ENCODE measurements around the gene RXFP4.
A peak's percentile ranks its signal among the peaks of the same experiment; 100 is the strongest.
"Not testable (repeated sequence)": the region's sequence is repeated elsewhere in the genome, so short reads cannot be mapped to it uniquely, and the experiment has no call there.

RXFP4 gene, protein sequence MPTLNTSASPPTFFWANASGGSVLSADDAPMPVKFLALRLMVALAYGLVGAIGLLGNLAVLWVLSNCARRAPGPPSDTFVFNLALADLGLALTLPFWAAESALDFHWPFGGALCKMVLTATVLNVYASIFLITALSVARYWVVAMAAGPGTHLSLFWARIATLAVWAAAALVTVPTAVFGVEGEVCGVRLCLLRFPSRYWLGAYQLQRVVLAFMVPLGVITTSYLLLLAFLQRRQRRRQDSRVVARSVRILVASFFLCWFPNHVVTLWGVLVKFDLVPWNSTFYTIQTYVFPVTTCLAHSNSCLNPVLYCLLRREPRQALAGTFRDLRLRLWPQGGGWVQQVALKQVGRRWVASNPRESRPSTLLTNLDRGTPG

DNA sequence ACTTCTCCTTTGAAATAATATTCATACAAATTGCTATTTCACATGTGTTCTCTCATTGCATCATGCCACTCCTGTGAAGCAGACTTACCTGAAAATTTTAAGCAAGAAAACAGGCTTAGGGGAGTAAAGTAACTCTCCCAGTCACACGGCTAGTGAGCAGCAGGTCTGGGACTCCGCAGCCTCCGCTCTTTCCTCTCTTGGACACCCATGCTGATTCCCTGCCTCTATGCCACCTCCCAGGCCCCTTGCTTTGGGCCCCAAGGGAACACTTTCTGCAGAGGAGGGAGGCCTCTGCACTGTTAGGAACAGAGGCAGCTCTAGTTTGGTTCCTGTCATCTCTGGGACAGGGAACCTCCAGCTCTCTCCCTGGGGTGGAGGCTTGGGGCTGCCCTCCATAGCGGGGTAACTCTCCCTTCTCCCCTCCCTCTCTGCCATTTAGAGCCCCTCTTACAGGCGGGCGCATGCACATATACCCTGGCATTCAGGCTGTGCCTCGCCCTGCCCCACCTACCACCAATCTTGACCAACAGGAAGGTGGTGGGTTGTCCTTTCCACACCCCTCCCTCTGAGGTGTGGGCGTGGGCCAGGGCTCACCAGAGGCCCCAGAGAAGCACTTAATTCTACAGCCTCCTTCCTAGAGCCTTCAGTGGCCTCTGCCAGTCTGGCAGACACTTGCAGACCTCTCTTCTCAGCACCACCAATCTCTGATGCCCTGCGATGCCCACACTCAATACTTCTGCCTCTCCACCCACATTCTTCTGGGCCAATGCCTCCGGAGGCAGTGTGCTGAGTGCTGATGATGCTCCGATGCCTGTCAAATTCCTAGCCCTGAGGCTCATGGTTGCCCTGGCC is at the start of gene RXFP4:
Gene RXFP4, plus strand, starts transcription at position 646 of the 852 bp plus-strand sequence. Its CDS starts 72 bp downstream, at position 718.
- DNase-seq (ENCODE audit: low read depth in 1 of 2, low spot score in 1 of 2), result no peak

DNA sequence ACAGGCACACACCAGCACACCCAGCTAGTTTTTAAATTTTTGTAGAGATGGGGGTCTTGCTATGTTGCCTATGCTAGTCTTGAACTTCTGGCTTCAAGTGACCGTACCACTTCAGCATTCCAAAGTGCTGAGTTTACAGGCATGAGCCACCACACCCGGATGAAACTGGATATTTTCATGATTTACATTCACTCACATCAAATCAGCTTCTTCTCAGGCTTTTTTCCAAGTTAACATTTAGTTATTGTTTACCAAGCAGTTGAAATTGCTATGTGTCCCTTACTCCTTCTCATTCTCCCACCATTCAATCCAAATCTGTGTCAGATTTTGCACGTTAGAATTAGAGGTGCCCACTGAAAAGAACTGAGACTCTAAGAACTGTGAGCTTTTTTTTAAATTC is 48.6 kb upstream of the RXFP4 start:
- DNase-seq (ENCODE audit: low read depth in 1 of 2, low spot score in 1 of 2), result no peak

DNA sequence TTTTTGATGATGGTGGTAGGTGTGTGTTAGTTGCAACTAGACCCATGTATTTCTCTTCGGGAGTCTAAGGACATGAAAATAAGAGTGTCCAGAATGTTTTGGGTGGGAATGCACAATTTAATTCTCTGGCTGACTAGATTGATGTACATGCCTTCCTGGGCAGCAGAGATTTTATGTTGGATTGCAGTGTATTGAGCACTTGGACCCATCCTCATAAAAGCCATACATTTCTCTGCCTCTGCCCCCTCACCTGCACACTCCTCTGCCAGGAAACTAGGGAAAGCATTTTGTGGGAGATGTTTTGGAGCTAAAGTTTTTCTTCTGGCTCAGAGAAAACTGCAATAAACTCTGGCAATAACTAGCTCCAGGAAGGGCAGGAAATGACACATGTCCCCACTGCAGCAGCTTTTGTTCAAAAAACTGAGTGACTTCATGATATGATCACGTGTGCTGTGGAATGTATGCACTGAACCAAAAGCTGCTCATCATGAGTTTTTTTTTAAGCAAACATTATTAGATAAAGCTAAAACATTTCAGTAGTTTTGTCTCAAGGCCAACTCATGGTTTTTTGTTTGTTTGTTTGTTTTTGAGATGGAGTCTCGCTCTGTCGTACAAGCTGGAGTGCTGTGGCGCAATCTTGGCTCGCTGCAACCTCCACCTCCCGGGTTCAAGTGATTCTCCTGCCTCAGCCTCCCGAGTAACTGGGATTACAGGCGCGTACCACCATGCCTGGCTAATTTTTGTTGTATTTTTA is 47.9 kb upstream of the RXFP4 start:
- no peak for DNase-seq (ENCODE audit: low read depth in 1 of 2, low spot score in 1 of 2)

DNA sequence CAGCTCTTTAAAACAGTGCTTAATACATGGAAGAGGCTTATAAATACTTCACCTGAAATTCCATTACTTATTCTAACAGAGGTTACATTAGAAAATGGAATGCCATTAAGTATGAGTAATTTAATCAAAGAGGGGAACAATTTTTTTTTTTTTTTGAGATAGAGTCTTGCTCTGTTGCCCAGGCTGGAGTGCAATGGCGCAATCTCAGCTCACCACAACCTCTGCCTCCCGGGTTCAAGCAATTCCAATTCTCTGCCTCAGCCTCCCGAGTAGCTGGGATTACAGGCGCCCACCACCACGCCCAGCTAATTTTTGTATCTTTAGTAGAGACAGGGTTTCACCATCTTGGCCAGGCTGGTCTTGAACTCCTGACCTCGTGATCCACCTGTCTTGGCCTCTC is 45.8 kb upstream of the RXFP4 start:
- not testable (repeated sequence) for DNase-seq (ENCODE audit: low read depth in 1 of 2, low spot score in 1 of 2)

DNA sequence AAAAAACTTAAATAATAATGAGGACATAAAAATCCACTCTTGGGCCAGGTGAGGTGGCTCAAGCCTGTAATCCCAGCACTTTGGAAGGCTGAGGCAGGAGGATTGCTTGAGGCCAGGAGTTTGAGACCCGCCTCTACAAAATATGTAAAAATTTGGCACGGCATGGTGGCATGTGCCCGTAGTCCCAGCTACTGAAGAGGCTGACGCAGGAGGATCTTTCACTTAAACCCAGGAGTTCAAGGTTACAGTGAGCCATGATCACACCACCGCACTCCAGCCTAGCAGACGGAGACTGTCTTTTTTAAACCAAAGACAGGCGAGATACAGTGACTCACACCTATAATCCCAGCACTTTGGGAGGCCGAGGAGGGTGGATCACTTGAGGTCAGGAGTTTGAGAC is 45.0 kb upstream of the RXFP4 start:
- DNase-seq (ENCODE audit: low read depth in 1 of 2, low spot score in 1 of 2), result not testable (repeated sequence)

DNA sequence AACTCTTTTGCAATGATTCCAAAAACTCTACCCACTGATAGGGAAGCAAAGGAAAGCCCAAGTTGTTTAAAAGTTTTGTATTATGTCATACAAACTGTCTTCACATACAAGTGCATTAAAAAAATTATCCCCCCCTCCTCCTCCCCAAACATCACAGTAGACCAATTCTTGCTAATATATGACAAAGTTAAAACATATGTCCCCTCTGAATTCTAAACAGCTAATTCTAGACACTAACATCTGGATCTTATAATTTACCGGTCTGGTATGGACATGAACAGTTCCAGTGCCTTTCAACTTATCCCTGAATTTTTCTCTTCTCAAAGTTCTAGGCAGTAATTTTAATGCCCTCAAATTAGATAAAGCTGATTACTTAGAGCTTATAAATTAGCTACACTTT is 43.7 kb upstream of the RXFP4 start:
- no peak for DNase-seq (ENCODE audit: low read depth in 1 of 2, low spot score in 1 of 2)

DNA sequence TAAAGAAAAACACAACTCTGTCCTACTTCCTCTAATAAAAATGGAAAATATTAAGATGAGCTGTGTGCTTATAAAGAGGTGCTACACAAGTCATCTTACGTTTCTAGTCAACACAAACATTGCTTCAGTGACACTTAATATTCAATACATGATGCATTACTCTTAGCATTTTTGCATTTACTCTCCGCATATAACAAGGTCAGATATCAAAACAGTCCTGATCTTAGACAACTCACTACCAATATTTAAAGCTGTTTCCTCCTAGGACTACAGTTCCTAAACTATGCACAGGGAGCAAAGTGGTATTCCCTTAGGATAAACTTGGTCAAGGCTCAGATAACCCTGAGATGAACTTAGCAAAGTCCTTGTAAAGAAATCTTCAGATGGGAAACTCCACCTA is 42.5 kb upstream of the RXFP4 start:
- no peak for DNase-seq (ENCODE audit: low read depth in 1 of 2, low spot score in 1 of 2)

DNA sequence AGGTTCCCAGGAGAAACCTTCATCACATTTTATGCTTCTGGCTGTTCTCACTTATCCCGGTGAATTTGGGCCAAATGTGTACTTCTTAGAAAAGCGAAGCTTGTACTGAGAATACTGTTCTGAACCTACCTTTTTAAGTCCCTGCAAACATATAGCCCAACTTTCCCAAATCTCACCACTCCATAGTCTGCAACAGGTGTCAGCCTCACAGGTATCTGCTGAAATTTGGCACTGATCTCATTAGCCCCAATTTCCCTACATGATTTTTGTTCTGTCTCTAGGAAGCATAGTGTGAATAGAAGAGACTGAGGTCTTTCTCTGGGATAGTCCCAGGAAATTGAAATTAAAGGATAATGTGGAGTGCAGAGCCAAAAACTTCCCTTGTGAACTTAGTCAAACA is 41.8 kb upstream of the RXFP4 start:
- no peak for DNase-seq (ENCODE audit: low read depth in 1 of 2, low spot score in 1 of 2)

DNA sequence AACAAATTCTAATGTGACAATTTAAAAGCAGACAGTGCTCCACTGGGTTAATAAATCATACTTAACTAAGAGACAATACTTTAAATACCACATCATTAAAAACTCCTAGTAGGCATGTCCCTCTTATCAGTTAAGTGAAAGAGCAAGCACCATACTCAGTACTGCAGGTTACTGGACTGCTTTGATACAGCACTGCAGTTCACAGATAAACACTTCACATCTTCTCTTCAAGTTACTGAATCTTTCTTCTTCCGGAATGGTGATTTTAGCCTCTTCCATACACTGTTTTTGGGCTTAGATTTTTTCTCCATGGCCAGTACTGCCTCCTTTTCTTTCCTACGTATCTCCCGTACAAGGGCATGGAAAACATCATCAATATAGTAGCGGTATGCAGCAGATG is 41.3 kb upstream of the RXFP4 start:
- DNase-seq (ENCODE audit: low read depth in 1 of 2, low spot score in 1 of 2), result no peak

DNA sequence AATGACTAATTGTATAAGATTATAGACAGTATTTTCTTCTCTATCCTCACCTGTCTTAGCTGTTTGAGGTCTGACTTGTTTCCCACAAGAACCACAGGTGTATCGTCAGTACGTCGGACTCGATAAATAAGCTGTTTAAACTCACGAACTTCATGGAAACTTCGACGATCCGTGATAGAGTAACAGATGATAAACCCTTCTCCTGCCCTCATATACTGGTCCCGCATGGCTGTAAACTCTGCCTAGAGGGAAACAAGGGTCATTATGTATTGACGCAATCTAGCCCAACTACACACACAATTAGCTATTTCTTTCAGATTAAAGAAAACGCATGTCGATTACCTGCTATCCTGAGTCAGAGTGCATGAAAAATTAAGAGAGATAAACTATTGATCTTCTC is 37.2 kb upstream of the RXFP4 start:
- no peak for DNase-seq (ENCODE audit: low read depth in 1 of 2, low spot score in 1 of 2)

DNA sequence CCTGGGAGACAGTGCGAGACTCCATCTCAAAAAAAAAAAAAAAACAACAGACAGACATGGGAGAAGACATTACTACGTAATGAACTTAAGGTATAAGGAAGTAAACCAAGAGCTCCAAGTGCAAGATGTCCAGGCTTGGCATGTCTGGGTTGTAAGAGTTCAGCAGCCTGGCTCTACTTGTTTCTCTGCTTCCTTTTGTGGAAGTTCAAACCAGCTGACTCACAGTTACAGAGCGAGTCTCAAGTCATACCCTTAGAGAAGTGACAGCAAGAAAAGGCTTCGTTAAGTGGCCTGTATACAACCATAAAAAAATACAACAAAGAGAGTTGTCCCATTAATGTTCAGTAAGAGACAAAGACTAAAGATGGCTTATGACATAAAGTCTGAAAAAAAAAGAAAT is 31.5 kb upstream of the RXFP4 start:
- no peak for DNase-seq (ENCODE audit: low read depth in 1 of 2, low spot score in 1 of 2)

DNA sequence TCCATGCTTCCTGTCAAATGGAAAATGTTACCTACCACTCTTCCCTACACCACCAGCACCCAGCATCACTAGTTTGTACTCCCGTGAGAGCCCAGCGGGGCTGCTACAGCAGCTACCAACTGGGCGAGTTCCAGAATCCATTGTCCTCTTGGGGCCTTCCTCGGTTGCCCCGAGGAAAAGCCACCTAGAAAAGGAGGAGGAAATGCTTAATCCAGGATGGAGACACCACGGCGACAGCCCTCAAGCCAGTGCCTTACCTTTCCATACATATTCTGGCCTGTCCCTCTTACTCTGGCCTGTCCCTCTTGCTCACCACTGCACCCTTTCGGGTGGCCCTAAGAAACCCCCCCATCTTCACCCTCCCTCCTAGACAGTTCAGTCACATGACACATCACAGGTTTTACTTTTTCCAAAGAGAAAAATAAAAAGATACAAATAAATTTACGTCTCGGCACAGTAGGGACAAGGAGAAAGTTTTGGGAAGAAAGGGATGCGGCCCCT is 30.8 kb upstream of the RXFP4 start:
- no peak for DNase-seq (ENCODE audit: low read depth in 1 of 2, low spot score in 1 of 2)

DNA sequence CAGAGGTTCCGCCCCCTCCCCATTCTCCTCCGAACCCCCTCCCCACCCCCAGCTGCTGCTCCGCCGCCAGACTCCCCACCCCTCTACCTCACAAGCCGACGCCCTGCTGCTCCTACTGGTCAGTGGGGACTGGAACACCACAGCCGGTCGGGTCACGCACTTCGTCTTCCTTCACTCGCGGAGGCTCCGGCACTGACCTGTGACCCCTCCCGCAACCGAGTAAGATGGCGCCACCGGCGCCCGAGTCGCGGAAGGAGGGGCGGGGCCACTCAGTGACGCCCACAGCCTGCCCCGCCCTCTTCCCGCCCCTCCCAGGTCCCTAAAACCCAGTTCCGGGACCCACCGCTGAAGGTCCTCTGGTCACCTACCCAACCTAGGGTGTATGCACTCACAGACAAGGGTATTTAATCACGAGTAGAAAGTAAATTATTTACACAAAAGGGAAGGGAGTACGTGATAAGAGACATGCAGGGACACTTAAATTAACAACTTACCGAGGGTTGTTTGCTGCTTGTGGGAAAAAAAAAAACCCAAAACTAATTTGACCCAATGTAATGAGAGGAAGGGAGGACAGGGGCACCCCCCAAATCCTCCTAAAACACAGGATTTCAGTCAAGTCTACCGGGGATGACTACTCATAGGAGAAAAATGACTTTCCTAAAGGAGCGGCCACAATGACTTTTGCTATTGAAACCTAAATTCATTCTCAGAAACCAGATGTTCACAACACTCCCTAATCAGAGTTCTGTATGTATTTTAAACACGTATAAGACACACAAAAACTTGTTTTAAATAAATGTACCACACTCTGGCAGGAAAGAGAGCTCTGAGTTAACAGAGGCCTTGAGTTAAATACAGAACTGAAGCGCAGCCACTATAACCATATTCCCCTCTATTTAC is 30.0 kb upstream of the RXFP4 start, which contains the start of gene RIT1:
Gene RIT1, minus strand, starts transcription at position 194 of the 900 bp plus-strand sequence. CDS start 588 bp downstream, outside the sequence.
- DNase-seq (ENCODE audit: low read depth in 1 of 2, low spot score in 1 of 2), result peak; percentile 74 to 76

DNA sequence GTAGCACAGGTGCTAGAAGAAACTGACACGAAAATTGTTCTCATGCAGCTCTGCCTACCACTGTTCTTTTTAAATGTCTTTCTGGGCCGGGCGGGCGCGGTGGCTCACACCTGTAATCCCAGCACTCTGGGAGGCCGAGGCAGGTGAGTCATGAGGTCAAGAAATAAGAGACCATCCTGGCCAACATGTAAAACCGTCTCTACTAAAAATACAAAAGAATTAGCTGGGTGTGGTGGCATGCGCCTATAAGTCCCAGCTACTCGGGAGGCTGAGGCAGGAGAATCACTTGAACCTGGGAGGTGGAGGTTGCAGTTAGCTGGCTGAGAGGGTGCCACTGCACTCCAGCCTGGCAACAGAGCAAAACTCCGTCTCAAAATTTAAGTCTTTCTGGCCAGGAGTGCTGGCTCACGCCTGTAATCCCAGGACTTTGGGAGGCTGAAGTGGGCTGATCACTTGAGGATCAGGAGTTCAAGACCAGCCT is 29.3 kb upstream of the RXFP4 start:
- no peak for DNase-seq (ENCODE audit: low read depth in 1 of 2, low spot score in 1 of 2)

DNA sequence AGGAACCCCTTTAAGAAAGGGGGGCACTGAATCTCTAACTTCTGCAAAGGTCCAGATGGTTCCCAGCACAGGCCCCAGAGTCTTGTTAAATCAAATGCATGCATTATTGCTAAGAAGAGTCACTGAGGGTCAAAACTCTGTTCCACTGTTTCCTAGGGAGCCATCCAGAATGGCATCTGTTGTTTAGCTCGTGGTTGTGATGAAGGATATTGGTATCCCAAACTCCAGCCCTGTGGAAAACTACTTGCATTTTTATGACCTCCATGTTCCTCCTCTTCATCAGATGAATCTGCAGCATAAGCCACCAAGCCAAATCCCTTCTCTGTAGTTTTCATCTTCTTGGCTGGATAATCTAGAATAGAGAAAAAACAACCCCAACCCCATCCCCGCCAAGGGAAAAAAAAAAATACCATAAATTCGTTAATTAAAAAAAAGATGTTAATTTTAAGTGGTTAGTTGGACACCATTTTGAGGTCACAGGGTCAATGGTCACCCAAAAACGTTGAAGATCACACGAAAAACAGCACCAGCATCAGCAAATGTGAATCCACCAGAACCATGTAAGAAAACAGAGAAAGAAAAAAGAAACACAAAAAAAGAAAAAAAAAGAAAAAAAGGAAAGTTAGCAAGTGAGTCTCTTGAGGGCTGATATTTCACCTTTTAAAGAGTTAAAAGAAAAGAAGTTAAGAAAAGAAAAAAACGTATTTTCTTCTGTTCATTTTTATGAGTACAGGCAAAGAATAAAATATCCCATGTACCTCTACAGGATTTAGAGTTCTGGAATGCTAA is 27.3 kb upstream of the RXFP4 start:
- DNase-seq (ENCODE audit: low read depth in 1 of 2, low spot score in 1 of 2), result no peak

DNA sequence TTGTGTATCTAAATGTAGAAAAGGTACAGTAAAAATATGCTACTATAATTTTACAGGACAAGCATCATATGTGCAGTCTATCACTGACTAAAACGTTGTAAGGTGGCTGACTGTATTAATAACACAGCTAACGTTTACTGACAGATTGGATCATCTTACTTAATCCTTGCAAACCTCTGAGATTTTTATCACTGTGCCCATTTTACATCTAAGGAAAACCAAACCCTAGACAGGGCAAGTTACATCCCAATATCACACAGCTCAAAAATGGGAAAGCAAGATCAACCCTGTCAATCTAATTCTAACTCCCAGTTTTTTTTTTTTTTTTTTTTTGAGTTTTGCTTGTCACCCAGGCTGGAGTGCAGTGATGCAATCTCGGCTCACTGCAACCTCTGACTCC is 22.8 kb upstream of the RXFP4 start:
- DNase-seq (ENCODE audit: low read depth in 1 of 2, low spot score in 1 of 2), result no peak

DNA sequence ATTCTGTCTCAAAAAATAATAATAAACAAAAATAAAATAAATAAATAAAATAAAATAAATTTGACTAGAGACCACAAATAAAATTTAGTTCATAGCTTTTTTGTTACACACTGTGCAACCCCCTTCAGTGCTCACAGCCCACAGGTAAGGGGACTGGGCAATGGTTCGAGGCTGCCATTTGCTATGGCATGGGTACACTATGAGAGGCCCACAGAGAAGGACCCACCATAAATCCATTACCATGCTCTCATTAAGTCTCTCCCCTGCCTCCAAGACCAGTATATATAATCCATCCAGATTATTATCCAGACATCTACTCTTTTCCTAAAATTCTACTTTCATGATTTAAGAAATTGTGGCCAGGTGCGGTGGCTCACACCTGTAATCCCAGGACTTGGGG is 21.6 kb upstream of the RXFP4 start:
- no peak for DNase-seq (ENCODE audit: low read depth in 1 of 2, low spot score in 1 of 2)

DNA sequence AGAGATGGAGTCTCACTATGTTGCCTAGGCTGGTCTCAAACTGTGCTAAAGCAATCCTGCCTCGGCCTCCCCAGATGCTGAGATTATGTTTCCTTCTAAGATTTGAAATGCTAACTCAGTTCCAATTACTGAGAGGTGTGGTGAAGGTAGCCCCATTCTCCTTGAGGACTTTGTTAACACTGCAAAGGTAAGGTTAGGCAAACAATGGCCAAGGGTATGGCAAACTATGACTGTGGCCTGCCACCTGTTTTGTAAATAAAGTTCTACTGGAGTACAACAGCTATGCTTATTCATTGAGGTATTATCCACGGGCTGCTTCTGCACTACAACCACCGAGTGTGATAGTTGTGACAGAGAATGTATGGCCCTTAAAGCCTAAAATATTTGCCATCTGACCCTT is 20.7 kb upstream of the RXFP4 start:
- no peak for DNase-seq (ENCODE audit: low read depth in 1 of 2, low spot score in 1 of 2)

DNA sequence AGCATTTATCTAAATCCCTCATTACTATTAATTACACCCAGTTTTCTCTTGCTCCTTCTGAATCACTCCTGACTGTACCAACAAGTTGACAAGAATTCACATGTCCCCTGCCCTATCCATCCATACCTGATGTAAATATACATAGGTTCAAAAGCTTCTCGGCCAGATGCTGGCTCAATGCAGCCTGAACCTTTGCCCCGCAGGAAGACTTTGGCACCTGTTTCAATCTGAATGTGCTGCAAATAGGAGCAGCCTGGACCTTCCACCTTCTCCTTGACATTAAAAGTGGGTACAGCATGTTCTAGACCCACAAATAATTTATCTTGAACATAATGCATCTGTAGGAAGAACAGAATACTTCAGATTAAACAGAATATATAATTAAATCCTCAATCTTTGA is 15.9 kb upstream of the RXFP4 start:
- no peak for DNase-seq (ENCODE audit: low read depth in 1 of 2, low spot score in 1 of 2)

Measured in stimulated activated CD4-positive, alpha-beta T cell treated with anti-CD3 and anti-CD28 coated beads, Interleukin-15, amount 100 ng/mL, for 1 hour (primary cell).